CD8-positive, alpha-beta memory T cell (primary cell): ENCODE measurements around the gene JAK3. TPM values are rescaled to one million over a fixed set of nuclear protein-coding genes. Genes with fewer than 3 reads are reported as not detected.
"Not testable (repeated sequence)": the region's sequence is repeated elsewhere in the genome, so short reads cannot be mapped to it uniquely, and the experiment has no call there.

Experiments used
- CTCF ChIA-PET: fragments of 350-600 bp; sonication (Branson Sonifier 250); formaldehyde crosslinking; loops from one replicate; lab custom pipeline; 2021; ENCODE audit warnings: antibody characterized with exemption; lab: Charles Lee
- POLR2A ChIA-PET: fragments of 350-600 bp; sonication (Branson Sonifier 250); formaldehyde crosslinking; loops from one replicate; lab custom pipeline; 2021; ENCODE audit warnings: antibody characterized with exemption; lab: Charles Lee
- DNase-seq, 5 donors: peaks; one replicate each; pipeline versions ENCODE4 v3.0.0 to v3.0.0-alpha.2; 2020 to 2022; ENCODE audit warnings: mixed read lengths in 1 of 5
- H3K27ac ChIP-seq: one replicate; pipeline ENCODE4 v1.7.0; 2013; ENCODE audit warnings: low read depth, mild to moderate bottlenecking, low read length, moderate library complexity
- H3K27me3 ChIP-seq: 2 replicates; pipeline ENCODE4 v1.7.0; 2013; ENCODE audit warnings: low read length, mild to moderate bottlenecking; ENCODE audit not compliant: insufficient read depth, poor library complexity, severe bottlenecking
- H3K36me3 ChIP-seq: 2 replicates; pipeline ENCODE4 v1.7.0; 2013; ENCODE audit warnings: mild to moderate bottlenecking, low read length, moderate library complexity; ENCODE audit not compliant: insufficient read depth
- H3K4me1 ChIP-seq: 2 replicates; pipeline ENCODE4 v1.7.0; 2013; ENCODE audit warnings: mild to moderate bottlenecking, low read length, moderate library complexity; ENCODE audit not compliant: insufficient read depth
- H3K4me3 ChIP-seq: 2 replicates; pipeline ENCODE4 v1.7.0; 2013; ENCODE audit warnings: mild to moderate bottlenecking, low read length
- H3K9me3 ChIP-seq: 2 replicates; pipeline ENCODE4 v1.7.0; 2013; ENCODE audit warnings: mild to moderate bottlenecking, low read length
- H3K27ac Mint-ChIP-seq, 8 donors: one replicate each; pipeline ENCODE4 v1.8.0; 2020 to 2021; ENCODE audit warnings: mixed read lengths in 8 of 8, mild to moderate bottlenecking in 6 of 8, inconsistent platforms in 3 of 8, moderate library complexity in 3 of 8
- H3K27me3 Mint-ChIP-seq, 2 donors: one replicate each; pipeline ENCODE4 v1.8.0; 2020 to 2021; ENCODE audit warnings: mixed read lengths in 2 of 2, mild to moderate bottlenecking in 1 of 2, moderate library complexity in 1 of 2
- H3K36me3 Mint-ChIP-seq, 3 donors: one replicate each; pipeline ENCODE4 v1.8.0; 2020 to 2021; ENCODE audit warnings: mixed read lengths in 3 of 3, inconsistent platforms in 1 of 3, mild to moderate bottlenecking in 1 of 3
- H3K4me1 Mint-ChIP-seq, 3 donors: one replicate each; pipeline ENCODE4 v1.8.0; 2020 to 2021; ENCODE audit warnings: mixed read lengths in 3 of 3, inconsistent platforms in 1 of 3, mild to moderate bottlenecking in 1 of 3
- H3K4me3 Mint-ChIP-seq, 7 donors: one replicate each; pipeline ENCODE4 v1.8.0; 2020 to 2021; ENCODE audit warnings: mixed read lengths in 7 of 7, mild to moderate bottlenecking in 6 of 7, moderate library complexity in 4 of 7, inconsistent platforms in 2 of 7
- H3K9me3 Mint-ChIP-seq, 5 donors: one replicate each; pipeline ENCODE4 v1.8.0; 2020 to 2022; ENCODE audit warnings: mixed read lengths in 5 of 5, mild to moderate bottlenecking in 3 of 5, moderate library complexity in 2 of 5, inconsistent platforms in 1 of 5
- polyA plus RNA-seq: library from polyadenylated mRNA; unstranded; fragments of 300-500 nt; fragmentation: Illumina TruSeq; gene quantifications from one replicate; pipeline ENCODE4 v1.2.3, GENCODE V29; 2021
- total RNA-seq, 2 experiments: library from RNA; stranded (reverse); gene quantifications; one replicate each; pipeline ENCODE4 v1.2.3, GENCODE V29; 2021

The JAK3 gene
- total RNA-seq: 100 to 1,000 TPM; 119 to 125 TPM
- polyA plus RNA-seq: 84.0 TPM

DNA sequence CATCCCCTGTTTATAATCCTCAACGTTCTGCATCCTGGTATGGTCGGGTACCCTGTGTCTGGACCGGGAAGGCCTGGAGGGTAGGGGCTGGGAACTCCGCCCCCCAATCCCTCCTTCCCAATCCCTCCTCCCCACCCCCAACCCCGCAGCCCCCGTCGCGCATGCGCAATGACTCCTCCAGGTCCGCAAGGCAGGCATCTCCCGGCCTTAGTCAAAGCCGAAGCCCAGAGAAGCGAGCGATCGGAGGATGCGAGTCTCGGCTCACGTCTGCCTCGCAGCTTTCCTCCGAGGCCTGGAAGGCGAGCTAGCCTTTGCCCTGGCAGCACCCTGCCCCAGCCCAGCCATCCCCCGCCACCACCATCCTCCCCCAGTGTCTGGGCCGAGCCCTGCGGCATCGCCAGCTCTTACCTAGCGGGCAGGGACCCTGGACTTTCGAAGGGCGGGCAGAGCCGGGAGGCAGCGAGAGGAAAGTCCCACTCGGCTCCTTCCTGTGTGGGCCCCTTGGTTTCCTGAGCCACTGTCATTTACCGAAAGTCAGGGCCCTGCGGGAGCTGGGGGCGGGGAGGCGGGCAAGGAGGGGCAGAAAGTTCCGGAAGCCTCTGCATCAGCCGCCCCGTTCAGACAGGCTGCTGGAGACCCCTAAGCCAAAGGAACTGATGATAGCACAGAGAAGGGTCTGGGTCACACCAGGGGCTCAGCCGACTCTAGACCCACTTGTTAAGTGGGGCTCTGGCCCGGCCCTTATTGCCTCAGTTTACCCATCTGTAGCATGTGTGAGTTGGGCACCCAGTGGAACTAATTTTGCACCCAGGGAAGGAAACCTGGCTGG, at the start of gene JAK3:
Gene JAK3 (minus strand): TSS at position 445 of the 829 bp plus-strand sequence. CDS start 3,565 bp downstream, outside the sequence.
- DNase-seq: peak; percentile 74 to 89 (median 81)
- peak within 1 kb of the TSS; percentile 80 for H3K4me3 ChIP-seq
- Mint-ChIP-seq H3K36me3 (peaks cover 0 to 20% (median 3%) of the 10 kb centered on the region in 3 donors), H3K4me1 (peaks cover 57 to 77% (median 72%) of the 10 kb centered on the region in 3 donors), H3K9me3 (no peaks in the 10 kb centered on the region), H3K27me3 (peaks cover 0 to 3% of the 10 kb centered on the region in 2 donors), H3K27ac (peak within 1 kb of the TSS; percentile 94 to 98 (median 96)), H3K4me3 (peak within 1 kb of the TSS; percentile 87 to 97 (median 93))
- ChIA-PET POLR2A (interaction anchor here (0.6 to 1.8 kb wide), 9 partner anchors 12 to 150 kb away, joined by 3 to 25 read pairs (median 5); partner anchors contain the start of genes CCDC124, FCHO1, MAP1S and RPL18A), CTCF (interaction anchor here (0.6 to 1.4 kb wide), 5 partner anchors 8 to 161 kb away, joined by 3 to 8 read pairs (median 3); partner anchors contain the start of genes ARRDC2, CCDC124 and RPL18A)
- peak within 1 kb of the TSS; percentile 69 for H3K27ac ChIP-seq
- no peaks in the 10 kb centered on the region for H3K9me3 ChIP-seq
- no peaks in the 10 kb centered on the region for H3K27me3 ChIP-seq
- H3K4me1 ChIP-seq: peaks cover 63% of the 10 kb centered on the region
- peaks cover 15% of the 10 kb centered on the region for H3K36me3 ChIP-seq

DNA sequence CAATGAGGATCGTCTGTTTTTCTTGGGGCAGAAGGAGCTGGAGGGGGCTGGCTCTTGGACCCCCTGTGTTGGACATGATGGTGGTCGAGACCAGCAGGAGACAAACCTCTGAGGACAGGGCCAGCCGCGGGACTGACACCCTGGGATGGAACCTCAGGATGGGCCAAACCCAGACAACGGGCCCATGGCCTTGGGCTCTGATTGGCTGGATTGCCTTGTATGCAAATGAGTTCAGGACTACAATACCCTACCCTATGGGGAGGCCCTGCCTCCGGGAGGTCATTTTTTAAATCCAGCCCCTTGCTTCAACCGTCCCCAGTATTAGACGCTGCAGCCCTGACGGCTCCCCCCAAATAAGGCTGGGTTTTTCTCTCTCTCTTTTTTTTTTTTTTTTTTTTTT, 46.0 kb upstream of the JAK3 start:
- peaks cover 3% of the 10 kb centered on the region for H3K27me3 ChIP-seq
- no peaks in the 10 kb centered on the region for H3K36me3 ChIP-seq
- H3K27ac ChIP-seq: no peak overlapping the region
- H3K4me3 ChIP-seq: no peak overlapping the region
- H3K4me1 ChIP-seq: no peaks in the 10 kb centered on the region
- Mint-ChIP-seq H3K27ac (no peak overlapping the region), H3K4me3 (no peak overlapping the region), H3K27me3 (peaks cover 11 to 17% of the 10 kb centered on the region in 2 donors), H3K36me3 (peaks cover 0 to 1% (median 0%) of the 10 kb centered on the region in 3 donors), H3K9me3 (no peaks in the 10 kb centered on the region), H3K4me1 (no peaks in the 10 kb centered on the region)
- DNase-seq: no peak
- POLR2A ChIA-PET: interaction anchor here (0.7 kb wide), 1 partner anchor 56 kb away, joined by 4 read pairs; no protein-coding TSS in a partner anchor
- no peaks in the 10 kb centered on the region for H3K9me3 ChIP-seq
- CTCF ChIA-PET: no interaction called here

DNA sequence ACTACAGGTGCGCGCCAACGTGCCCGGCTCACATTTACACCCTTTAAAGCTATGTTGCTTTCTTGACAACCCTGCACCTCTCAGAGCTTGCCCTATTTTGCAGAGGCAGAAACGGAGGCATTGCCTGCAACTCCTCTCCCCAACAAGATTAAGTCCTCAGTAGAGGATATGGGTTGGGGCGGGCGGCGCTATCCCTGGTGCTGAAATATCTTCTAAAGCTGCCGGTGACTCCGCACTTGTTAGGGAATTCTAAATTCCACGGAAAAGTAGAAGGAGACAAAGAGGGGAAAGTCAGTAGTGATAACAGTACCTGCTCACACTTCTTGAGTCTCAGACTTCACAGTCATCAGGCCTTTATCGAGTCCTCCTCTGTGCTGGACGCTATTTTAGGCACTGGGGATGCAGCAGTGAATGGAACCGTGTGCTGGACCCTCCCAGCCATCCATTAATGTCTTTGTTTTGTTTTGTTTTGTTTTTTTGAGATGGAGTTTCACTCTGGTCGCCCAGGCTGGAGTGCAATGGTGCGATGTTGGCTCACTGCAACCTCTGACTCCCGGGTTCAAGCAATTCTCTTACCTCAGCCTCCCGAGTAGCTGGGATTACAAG, 41.9 kb upstream of the JAK3 start:
- no peaks in the 10 kb centered on the region for H3K27me3 ChIP-seq
- no peak for DNase-seq
- no peak overlapping the region for H3K4me3 Mint-ChIP-seq

DNA sequence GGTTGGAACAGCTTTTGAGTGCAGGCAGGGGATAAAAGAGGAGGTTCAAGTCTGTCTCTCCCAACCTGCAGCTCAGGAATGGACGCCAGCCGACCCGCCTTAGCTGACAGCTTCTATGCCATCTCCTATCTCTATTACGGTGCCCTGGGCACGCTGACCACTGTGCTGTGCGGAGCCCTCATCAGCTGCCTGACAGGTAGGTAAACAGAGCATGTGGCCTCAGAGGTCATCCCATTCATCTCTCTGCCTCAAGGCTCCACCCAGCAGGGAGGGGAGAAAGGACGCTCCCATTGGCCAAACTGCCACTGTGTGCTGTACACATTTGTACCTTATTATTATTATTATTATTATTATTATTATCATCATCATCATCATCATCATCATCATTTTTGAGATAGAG, 40.5 kb upstream of the JAK3 start:
- Mint-ChIP-seq H3K36me3 (peaks cover 0 to 1% (median 0%) of the 10 kb centered on the region in 3 donors), H3K27ac (no peak overlapping the region), H3K4me1 (no peaks in the 10 kb centered on the region), H3K27me3 (peaks cover 4 to 6% of the 10 kb centered on the region in 2 donors), H3K9me3 (peaks cover 0 to 2% (median 0%) of the 10 kb centered on the region in 5 donors), H3K4me3 (no peak overlapping the region)
- H3K4me1 ChIP-seq: no peaks in the 10 kb centered on the region
- no peaks in the 10 kb centered on the region for H3K36me3 ChIP-seq
- no peak for DNase-seq
- H3K9me3 ChIP-seq: no peaks in the 10 kb centered on the region
- H3K27ac ChIP-seq: no peak overlapping the region
- ChIA-PET POLR2A (no interaction called here), CTCF (no interaction called here)
- no peak overlapping the region for H3K4me3 ChIP-seq
- no peaks in the 10 kb centered on the region for H3K27me3 ChIP-seq

More for the DNA sequence above, 41.9 kb upstream of the JAK3 start:
- no peak overlapping the region for H3K27ac ChIP-seq
- H3K36me3 ChIP-seq: no peaks in the 10 kb centered on the region
- H3K36me3 Mint-ChIP-seq: peaks cover 0 to 1% (median 0%) of the 10 kb centered on the region in 3 donors
- ChIA-PET CTCF (no interaction called here), POLR2A (no interaction called here)
- no peaks in the 10 kb centered on the region for H3K4me1 ChIP-seq
- H3K27ac Mint-ChIP-seq: no peak overlapping the region
- H3K9me3 Mint-ChIP-seq: no peaks in the 10 kb centered on the region
- H3K27me3 Mint-ChIP-seq: peaks cover 5 to 8% of the 10 kb centered on the region in 2 donors
- H3K9me3 ChIP-seq: no peaks in the 10 kb centered on the region
- H3K4me3 ChIP-seq: no peak overlapping the region
- H3K4me1 Mint-ChIP-seq: no peaks in the 10 kb centered on the region

DNA sequence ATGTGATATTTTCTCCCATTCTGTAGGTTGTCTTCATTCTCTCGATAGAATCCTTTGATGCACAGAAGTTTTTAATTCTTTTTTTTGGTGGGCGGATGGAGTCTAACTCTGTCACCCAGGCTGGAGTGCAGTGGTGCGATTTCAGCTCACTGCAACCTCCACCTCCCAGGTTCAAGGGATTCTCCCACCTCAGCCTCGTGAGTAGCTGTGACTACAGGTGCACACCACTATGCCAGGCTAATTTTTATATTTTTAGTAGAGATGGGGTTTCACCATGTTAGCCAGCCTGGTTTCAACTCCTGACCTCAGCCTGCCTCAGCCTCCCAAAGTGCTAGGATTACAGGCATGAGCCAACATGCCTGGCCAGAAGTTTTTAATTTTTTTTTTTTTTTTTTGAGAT, 39.4 kb upstream of the JAK3 start:
- H3K4me3 ChIP-seq, H3K9me3 Mint-ChIP-seq, H3K27ac ChIP-seq, H3K4me1 Mint-ChIP-seq, H3K9me3 ChIP-seq, POLR2A ChIA-PET, DNase-seq, H3K27me3 Mint-ChIP-seq, H3K4me1 ChIP-seq, H3K4me3 Mint-ChIP-seq, H3K27ac Mint-ChIP-seq, H3K27me3 ChIP-seq, H3K36me3 Mint-ChIP-seq, H3K36me3 ChIP-seq: not testable (repeated sequence)
- CTCF ChIA-PET: interaction anchor here (0.7 kb wide), 1 partner anchor 445 kb away, joined by 3 read pairs; no protein-coding TSS in a partner anchor

DNA sequence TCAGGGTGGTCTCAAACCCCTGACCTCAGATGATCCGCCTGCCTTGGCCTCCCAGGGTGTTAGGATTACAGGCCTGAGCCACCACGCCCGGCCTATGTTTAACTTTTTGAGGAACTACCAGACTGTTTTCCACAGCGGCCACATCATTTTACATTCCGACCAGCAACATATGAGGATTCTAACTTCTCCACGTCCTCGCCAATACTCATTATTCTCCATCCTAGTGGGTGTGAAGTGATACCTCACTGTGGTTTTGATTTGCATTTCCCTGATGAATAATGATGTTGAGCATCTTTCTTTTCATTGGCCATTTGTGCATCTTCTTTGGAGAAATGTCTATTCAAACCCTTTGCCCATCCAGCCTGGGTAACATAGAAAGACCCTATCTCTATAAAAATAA, 38.7 kb upstream of the JAK3 start:
- H3K36me3 ChIP-seq: no peaks in the 10 kb centered on the region
- no peak overlapping the region for H3K4me3 ChIP-seq
- H3K9me3 Mint-ChIP-seq: peaks cover 0 to 2% (median 0%) of the 10 kb centered on the region in 5 donors
- H3K9me3 ChIP-seq: no peaks in the 10 kb centered on the region
- no peaks in the 10 kb centered on the region for H3K4me1 Mint-ChIP-seq
- DNase-seq: no peak
- peaks cover 0 to 1% (median 0%) of the 10 kb centered on the region in 3 donors for H3K36me3 Mint-ChIP-seq
- H3K27ac Mint-ChIP-seq: no peak overlapping the region
- ChIA-PET POLR2A (no interaction called here), CTCF (no interaction called here)
- peaks cover 3 to 4% of the 10 kb centered on the region in 2 donors for H3K27me3 Mint-ChIP-seq
- H3K4me3 Mint-ChIP-seq: no peak overlapping the region
- no peaks in the 10 kb centered on the region for H3K4me1 ChIP-seq
- no peak overlapping the region for H3K27ac ChIP-seq
- H3K27me3 ChIP-seq: no peaks in the 10 kb centered on the region

DNA sequence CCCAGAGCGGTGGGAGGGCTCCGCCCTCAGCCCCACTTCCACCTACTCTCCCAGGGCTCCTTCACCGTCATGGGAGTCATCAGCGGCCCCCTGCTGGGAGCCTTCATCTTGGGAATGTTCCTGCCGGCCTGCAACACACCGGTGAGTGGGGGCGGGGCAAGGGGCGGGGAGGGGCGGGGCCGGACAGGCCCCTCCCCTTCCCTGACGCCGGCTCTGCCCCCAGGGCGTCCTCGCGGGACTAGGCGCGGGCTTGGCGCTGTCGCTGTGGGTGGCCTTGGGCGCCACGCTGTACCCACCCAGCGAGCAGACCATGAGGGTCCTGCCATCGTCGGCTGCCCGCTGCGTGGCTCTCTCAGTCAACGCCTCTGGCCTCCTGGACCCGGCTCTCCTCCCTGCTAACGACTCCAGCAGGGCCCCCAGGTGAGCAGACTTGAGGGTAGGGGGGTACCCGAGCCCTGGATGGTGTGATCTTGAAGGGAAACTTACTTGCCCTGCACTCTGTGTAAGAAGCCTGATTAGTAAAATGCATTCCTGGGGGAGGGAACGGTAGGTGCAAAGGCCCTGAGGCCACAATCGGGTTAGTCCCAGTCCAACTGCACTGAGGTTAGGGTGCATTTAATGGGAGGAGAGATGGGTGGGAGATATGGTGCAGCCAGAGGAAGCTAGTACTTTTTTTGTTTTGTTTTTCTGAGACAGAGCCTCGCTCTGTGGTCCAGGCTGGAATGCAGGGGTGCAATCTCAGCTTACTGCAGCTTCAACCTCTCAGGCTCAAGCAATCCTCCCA, 36.0 kb upstream of the JAK3 start:
- ChIA-PET POLR2A (no interaction called here), CTCF (no interaction called here)
- DNase-seq: no peak
- H3K4me3 ChIP-seq: no peak overlapping the region
- no peaks in the 10 kb centered on the region for H3K9me3 ChIP-seq
- Mint-ChIP-seq H3K4me1 (no peaks in the 10 kb centered on the region), H3K27ac (no peak overlapping the region), H3K9me3 (peaks cover 0 to 2% (median 0%) of the 10 kb centered on the region in 5 donors), H3K36me3 (no peaks in the 10 kb centered on the region), H3K27me3 (no peaks in the 10 kb centered on the region), H3K4me3 (no peak overlapping the region)
- no peaks in the 10 kb centered on the region for H3K36me3 ChIP-seq
- H3K27me3 ChIP-seq: no peaks in the 10 kb centered on the region
- H3K27ac ChIP-seq: no peak overlapping the region
- H3K4me1 ChIP-seq: no peaks in the 10 kb centered on the region
